PC-9 (cell line): Measurements from ENCODE around the gene CYP2E1. TPM values are rescaled to one million over a fixed set of nuclear protein-coding genes. Genes with fewer than 3 reads are reported as not detected.

ENCODE experiments used
- BruUV-seq: library from RNA; stranded (reverse); fragments of 400-500 nt; replicated peaks from 2 replicates; lab custom pipeline; 2021; lab: Mats Ljungman, UMichigan
- CTCF ChIA-PET: fragments of 300-600 bp; sonication (Branson Sonifier 250); formaldehyde crosslinking; loops from one replicate; lab custom pipeline; 2022; ENCODE audit warnings: antibody characterized with exemption; lab: Charles Lee
- POLR2A ChIA-PET: fragments of 300-600 bp; sonication (Branson Sonifier 250); formaldehyde crosslinking; loops from one replicate; lab custom pipeline; 2022; ENCODE audit warnings: antibody characterized with exemption; ENCODE audit not compliant: unreplicated experiment; lab: Charles Lee
- DNase-seq, 2 experiments: peaks; one replicate each; pipeline versions ENCODE4 v3.0.0 to v3.0.0-alpha.2; 2015 to 2022; ENCODE audit warnings: mixed read lengths in 1 of 2
- H2AFZ ChIP-seq: fragments of 200-600 bp; sonication (generic); 2 replicates; pipeline ENCODE4 v1.8.1; 2017; ENCODE audit warnings: antibody characterized with exemption
- H3F3A ChIP-seq: fragments of 200-600 bp; sonication (generic); 2 replicates; pipeline ENCODE4 v1.8.1; 2017; ENCODE audit warnings: antibody characterized with exemption, mild to moderate bottlenecking, low read depth; ENCODE audit not compliant: insufficient read depth
- H3K27ac ChIP-seq: fragments of 200-600 bp; sonication (generic); 2 replicates; pipeline ENCODE4 v1.6.1; 2016; ENCODE audit warnings: mixed run types
- H3K27me3 ChIP-seq: fragments of 200-600 bp; sonication (generic); 2 replicates; pipeline ENCODE4 v1.6.1; 2016; ENCODE audit warnings: low read depth, mixed run types; ENCODE audit not compliant: insufficient read depth
- H3K36me3 ChIP-seq: fragments of 200-600 bp; sonication (generic); 2 replicates; pipeline ENCODE4 v1.6.1; 2016; ENCODE audit warnings: low read depth, mixed run types
- H3K4me1 ChIP-seq: fragments of 200-600 bp; sonication (generic); replicated peaks from 2 replicates; pipeline ENCODE4 v1.6.1; 2016; ENCODE audit warnings: mixed run types; ENCODE audit not compliant: insufficient read depth
- H3K4me2 ChIP-seq: fragments of 200-600 bp; sonication (generic); 2 replicates; pipeline ENCODE4 v1.6.1; 2017; ENCODE audit warnings: mixed run types
- H3K4me3 ChIP-seq: fragments of 200-600 bp; sonication (generic); 2 replicates; pipeline ENCODE4 v1.6.1; 2016; ENCODE audit warnings: mixed run types
- H3K79me2 ChIP-seq: fragments of 200-600 bp; sonication (generic); 2 replicates; pipeline ENCODE4 v1.6.1; 2017; ENCODE audit warnings: low read depth, mixed run types
- H3K9me2 ChIP-seq: fragments of 200-600 bp; sonication (generic); 2 replicates; pipeline ENCODE4 v1.8.1; 2017; ENCODE audit warnings: mild to moderate bottlenecking; ENCODE audit not compliant: insufficient read depth
- H3K9me3 ChIP-seq: fragments of 200-600 bp; sonication (generic); 2 replicates; pipeline ENCODE4 v1.8.1; 2016; ENCODE audit warnings: low read depth; ENCODE audit not compliant: insufficient read depth
- H4K20me1 ChIP-seq: fragments of 200-600 bp; sonication (generic); 2 replicates; pipeline ENCODE4 v1.8.1; 2017; ENCODE audit not compliant: insufficient read depth
- CTCF ChIP-seq: fragments of 200-600 bp; sonication (generic); conservative IDR thresholded peaks from 2 replicates; pipeline ENCODE4 v1.6.1; 2017; ENCODE audit warnings: mixed run types, antibody characterized with exemption, mild to moderate bottlenecking, moderate library complexity
- EZH2 ChIP-seq: fragments of 200-600 bp; sonication (generic); IDR thresholded peaks from 2 replicates; pipeline ENCODE4 v1.8.0; 2017; ENCODE audit warnings: antibody characterized with exemption, low read depth
- intact Hi-C: fragments of 100-400 bp; cut with micrococcal nuclease; formaldehyde crosslinking; loops from one replicate; pipeline ENCODE4 v1.10.0; 2022; ENCODE audit not compliant: unreplicated experiment
- total RNA-seq: library from RNA; stranded (reverse); gene quantifications from 2 replicates; pipeline ENCODE4 v1.2.3, GENCODE V29; 2021

The CYP2E1 gene
- total RNA-seq, 1 experiment from 2014 or later: 1.6 TPM

GRCh38 chr10:133544506-133544905 lies 17.3 kb downstream of the CYP2E1 start:
- Histone ChIP-seq H3K4me1 (no peaks in the 10 kb centered on the region), H3K9me3 (no peaks in the 10 kb centered on the region), H3K79me2 (no peaks in the 10 kb centered on the region), H3K36me3 (no peaks in the 10 kb centered on the region), H3K4me3 (no peak overlapping the region), H3F3A (no peaks in the 10 kb centered on the region), H4K20me1 (no peaks in the 10 kb centered on the region), H2AFZ (no peak overlapping the region), H3K27ac (no peak overlapping the region), H3K27me3 (no peaks in the 10 kb centered on the region), H3K4me2 (no peak overlapping the region), H3K9me2 (no peaks in the 10 kb centered on the region)
- TF ChIP-seq EZH2 (no peak), CTCF (no peak)
- intact Hi-C loops: no loop called here
- ChIA-PET CTCF (no interaction called here), POLR2A (no interaction called here)
- no peak for DNase-seq
- BruUV-seq: no TSS peak

GRCh38 chr10:133554600-133554999 lies 27.4 kb downstream of the CYP2E1 start:
- no peak overlapping the region for H3K4me3 ChIP-seq
- no peaks in the 10 kb centered on the region for H3K79me2 ChIP-seq
- H3K27me3 ChIP-seq: no peaks in the 10 kb centered on the region
- H4K20me1 ChIP-seq: no peaks in the 10 kb centered on the region
- no peaks in the 10 kb centered on the region for H3K36me3 ChIP-seq
- no peak overlapping the region for H3K4me2 ChIP-seq
- H3K9me2 ChIP-seq: no peaks in the 10 kb centered on the region
- no peak for DNase-seq
- ChIA-PET CTCF (no interaction called here), POLR2A (no interaction called here)
- H3K4me1 ChIP-seq: no peaks in the 10 kb centered on the region
- H3K27ac ChIP-seq: no peak overlapping the region
- no TSS peak for BruUV-seq
- H3K9me3 ChIP-seq: no peaks in the 10 kb centered on the region
- TF ChIP-seq EZH2 (no peak), CTCF (no peak)
- intact Hi-C loops: no loop called here
- no peak overlapping the region for H2AFZ ChIP-seq
- no peaks in the 10 kb centered on the region for H3F3A ChIP-seq

GRCh38 chr10:133555521-133555920 lies 28.4 kb downstream of the CYP2E1 start:
- Histone ChIP-seq H3K9me2 (no peaks in the 10 kb centered on the region), H3K9me3 (no peaks in the 10 kb centered on the region), H3K79me2 (no peaks in the 10 kb centered on the region), H2AFZ (no peak overlapping the region), H3K4me2 (no peak overlapping the region), H3K4me1 (no peaks in the 10 kb centered on the region), H3K4me3 (no peak overlapping the region), H3F3A (no peaks in the 10 kb centered on the region), H4K20me1 (no peaks in the 10 kb centered on the region), H3K27ac (no peak overlapping the region), H3K36me3 (no peaks in the 10 kb centered on the region), H3K27me3 (no peaks in the 10 kb centered on the region)
- intact Hi-C loops: no loop called here
- no TSS peak for BruUV-seq
- DNase-seq: no peak
- POLR2A ChIA-PET: no interaction called here
- TF ChIP-seq CTCF (no peak), EZH2 (no peak)
- CTCF ChIA-PET: no interaction called here
